ENCODE results near the gene IAH1. TPM values are rescaled to one million over a fixed set of nuclear protein-coding genes. Genes with fewer than 3 reads are reported as not detected.
A peak's percentile ranks its signal among the peaks of the same experiment; 100 is the strongest.

The IAH1 gene
- 28.2 and 34.4 TPM in 2 replicates for total RNA-seq

DNA sequence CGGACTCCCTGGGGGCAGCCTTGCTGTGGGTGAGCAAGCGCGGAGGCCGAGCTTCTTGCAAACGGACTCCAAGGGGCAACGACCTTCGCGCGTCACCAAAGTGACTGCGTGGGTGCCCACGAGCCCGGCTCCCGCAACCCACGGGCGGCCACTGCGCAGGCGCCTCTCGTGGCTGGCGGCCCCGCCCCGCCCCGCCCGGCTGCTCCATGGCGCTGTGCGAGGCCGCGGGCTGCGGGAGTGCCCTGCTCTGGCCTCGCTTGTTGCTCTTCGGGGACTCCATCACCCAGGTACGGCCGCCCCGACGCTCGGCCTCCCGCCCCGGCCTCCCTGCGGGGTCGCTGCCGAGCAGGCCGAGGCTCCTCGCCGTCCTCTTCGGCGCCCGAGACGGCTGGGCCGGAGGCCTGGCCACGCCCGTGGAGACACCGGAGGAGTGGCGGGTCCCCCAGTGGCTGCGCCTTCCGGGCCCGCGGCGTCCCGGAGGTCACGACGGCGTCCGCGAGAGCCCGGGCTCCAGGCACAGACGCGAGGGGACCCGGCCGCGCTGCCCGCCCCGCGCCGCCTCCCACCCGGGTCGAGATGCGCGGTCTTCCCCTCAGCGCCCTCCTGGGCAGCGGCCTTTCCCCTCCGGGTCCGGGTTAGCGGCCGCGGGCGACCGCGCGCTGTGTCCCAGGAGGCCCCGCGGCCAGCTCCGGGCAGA is at the start of gene IAH1:
TSS of gene IAH1 (plus strand) at position 191 of the 697 bp plus-strand sequence. CDS start at position 207, 16 bp downstream.
- DNase-seq (ENCODE audit: low read depth in 2 of 2): peak; percentile 49 to 57

GRCh38 chr2:9428965-9429577 is 45.3 kb upstream of the IAH1 start:
- no peak for DNase-seq (ENCODE audit: low read depth in 2 of 2)

DNA sequence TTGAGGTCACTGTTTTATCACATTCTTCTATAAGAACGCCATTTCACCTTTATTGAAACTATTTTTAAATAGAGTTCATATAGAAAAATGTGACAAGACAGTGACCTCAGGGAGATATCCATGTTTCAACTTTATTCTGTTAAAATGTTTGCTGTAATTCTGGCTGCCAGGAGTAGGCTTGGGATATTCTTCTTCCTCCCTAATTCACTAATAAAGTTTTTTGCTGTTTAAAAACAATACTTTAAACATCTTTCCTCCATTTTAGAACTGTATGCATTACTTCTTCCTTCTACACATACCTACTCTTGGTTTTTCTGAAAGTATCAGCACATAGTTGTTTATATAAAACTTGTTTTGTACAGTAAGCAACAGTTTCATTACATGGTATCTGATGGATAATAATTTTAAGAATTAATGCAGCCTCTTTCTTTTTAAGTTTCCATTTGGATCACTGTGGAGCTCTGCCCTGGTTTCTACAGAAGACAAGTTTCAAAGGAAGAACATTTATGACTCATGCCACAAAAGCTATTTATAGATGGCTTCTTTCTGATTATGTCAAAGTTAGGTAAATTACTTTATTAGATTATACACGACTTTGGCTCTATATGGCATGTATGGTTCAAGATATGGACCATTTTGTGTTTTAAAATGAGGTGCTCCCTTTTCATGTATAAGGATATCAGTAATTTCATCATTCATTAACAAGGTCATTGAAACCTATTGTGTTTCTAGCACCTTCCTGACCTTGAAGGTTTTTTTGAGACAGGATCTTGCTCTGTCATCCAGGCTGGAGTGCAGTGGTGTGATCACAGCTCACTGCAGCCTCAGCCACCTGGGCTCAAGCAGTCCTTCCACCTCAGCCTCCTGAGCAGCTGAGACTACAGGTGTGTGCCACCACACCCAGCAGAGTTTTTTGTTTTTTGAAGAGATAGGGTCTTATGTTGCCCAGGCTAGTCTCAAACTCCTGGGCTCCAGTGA is 43.7 kb upstream of the IAH1 start:
- peak in 1 of 2 donors; percentile 53 for DNase-seq (ENCODE audit: low read depth in 2 of 2)

DNA sequence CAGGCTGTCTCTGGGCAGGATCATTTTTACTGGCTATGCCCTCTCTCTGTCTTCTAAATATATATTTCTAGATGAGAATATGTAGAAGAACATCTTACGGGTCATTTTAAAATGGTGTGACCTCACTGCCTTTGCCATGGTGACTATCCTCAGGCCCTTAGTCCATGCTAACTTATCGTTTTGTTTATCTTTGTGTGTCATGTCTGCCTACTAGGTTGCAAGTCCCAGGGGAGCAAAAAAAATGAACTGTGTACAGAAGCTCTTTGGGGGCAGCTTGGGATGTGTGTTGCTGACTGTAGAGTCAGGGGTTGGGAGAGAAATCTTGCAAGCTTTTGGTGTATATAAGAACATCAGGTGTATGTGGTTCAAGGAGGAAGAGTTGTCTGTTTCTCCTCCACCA is 39.9 kb upstream of the IAH1 start:
- no peak for DNase-seq (ENCODE audit: low read depth in 2 of 2)

- no peak for DNase-seq (ENCODE audit: low read depth in 2 of 2)
Observed at GRCh38 chr2:9439536-9439935, 34.8 kb upstream of the IAH1 start.

DNA sequence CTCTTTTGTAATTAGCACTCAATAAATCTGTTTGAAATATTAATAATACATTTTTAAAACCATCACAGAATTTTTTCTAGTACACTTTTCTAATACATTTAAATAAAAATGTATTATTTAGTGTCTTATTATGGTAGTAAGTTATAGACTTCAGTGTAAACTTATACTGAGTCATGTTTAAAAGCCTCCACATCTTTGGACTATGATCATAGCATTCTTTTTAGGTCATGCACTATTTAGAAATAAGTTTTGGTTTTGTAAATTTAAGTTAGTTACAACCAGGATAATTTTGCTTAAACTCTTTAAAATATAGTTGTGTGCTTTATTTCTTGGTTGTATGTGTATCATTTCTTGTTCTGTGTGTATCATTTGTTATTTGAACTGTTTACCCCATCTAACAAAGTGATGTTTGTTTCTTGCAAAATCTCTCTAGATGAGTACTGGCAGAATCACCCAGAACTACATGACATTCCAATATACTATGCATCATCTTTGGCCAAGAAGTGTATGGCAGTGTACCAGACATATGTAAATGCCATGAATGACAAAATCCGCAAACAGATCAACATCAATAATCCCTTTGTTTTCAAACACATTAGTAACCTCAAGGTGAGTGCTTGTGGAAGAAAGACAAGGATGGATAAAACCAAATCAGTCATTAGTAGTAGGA is 34.2 kb upstream of the IAH1 start:
- DNase-seq (ENCODE audit: low read depth in 2 of 2): no peak

DNA sequence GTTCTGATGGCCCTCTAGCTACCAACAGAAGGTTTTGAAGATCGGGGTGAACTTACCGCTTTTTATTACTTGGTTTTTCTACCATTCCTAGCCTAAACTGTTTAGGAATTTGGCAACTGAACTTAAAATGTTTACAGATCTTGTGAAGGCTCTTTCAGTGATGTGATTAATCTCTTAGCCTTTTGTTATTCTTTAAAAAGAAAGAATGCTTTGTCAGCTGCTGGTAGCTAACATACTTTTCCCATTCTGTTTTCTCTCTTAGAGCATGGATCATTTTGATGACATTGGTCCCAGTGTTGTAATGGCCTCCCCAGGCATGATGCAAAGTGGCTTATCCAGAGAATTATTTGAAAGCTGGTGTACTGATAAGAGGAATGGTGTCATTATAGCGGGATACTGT is 32.8 kb upstream of the IAH1 start:
- no peak for DNase-seq (ENCODE audit: low read depth in 2 of 2)

GRCh38 chr2:9443526-9443925 is 30.8 kb upstream of the IAH1 start:
- DNase-seq (ENCODE audit: low read depth in 2 of 2): no peak

DNA sequence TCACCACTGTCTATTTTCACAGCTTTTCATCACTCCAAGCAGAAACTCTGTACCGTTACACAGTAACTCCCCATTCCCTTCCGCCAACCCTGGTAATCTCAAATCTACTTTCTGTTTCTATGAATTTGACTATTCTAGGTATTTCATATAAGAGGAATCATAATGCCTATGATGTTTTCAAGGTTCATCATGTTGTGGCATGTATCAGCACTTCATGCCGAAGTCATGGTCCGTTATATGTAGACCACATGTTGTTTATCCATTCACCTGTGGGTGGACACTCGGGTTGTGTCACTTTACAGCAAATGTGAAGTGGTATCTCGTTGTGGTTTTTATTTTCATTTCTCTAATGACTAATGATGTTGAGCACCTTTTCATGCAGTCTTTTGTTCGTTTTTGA is 29.3 kb upstream of the IAH1 start:
- no peak for DNase-seq (ENCODE audit: low read depth in 2 of 2)

DNA sequence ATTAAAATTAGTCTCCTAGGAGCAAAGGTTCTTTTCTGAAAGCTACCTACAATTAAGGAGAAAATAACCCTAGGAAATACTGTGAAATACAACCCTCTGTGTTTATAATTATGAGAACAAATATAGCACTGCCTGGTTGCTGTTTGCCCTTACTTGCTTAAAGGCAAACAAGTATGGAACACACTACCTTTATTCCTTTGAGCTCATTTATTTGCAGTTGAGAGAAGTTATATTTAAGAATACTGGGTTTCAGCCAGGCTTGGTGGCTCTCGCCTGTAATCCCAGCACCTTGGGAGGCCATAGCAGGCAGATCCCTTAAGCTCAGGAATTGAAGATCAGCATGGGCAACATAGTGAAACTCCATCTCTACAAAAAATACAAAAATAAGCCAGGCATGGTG is 23.1 kb upstream of the IAH1 start:
- no peak for DNase-seq (ENCODE audit: low read depth in 2 of 2)

- DNase-seq (ENCODE audit: low read depth in 2 of 2): no peak
Observed at GRCh38 chr2:9460441-9461017, 13.8 kb upstream of the IAH1 start.

GRCh38 chr2:9461079-9461478 is 13.3 kb upstream of the IAH1 start:
- DNase-seq (ENCODE audit: low read depth in 2 of 2): no peak

GRCh38 chr2:9462313-9462712 is 12.0 kb upstream of the IAH1 start:
- no peak for DNase-seq (ENCODE audit: low read depth in 2 of 2)

DNA sequence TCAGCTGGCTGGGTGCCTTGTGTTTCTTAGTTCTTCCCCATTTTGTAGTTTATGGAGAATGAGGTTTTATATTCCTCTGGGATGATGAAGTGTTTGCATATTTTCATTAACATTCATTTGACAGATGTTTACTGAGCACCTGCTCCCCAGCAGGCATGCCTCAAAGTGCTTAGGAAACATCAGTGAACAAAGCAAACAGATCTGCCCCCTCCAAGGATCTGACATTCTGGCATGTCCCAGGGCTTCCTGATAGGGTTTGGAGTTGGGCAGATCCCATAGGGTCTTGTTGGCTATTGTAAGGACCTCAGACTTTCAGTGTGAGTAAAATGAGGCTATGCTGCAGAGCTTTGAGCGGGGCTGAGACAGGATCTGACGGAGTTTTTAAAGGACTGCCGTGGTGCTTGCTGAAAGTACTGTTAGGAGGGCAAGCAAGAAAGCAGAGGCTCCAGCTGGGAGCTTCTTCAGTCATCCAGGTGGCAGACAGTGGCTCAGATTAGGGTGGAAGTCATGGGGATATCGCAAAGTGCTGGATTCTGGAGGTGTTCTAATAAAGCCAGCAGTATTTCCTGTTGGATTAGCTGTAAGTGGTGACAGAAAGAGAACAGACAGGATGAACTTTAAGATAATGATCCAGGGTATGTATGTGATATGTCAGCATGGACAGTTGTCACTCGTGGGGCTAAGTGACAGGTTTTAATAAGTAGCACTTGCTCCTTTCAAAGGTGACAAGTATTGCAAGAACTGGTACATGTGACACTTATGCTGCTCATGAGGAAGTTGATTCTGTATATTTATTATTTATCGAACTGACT is 11.3 kb upstream of the IAH1 start:
- no peak for DNase-seq (ENCODE audit: low read depth in 2 of 2)

DNA sequence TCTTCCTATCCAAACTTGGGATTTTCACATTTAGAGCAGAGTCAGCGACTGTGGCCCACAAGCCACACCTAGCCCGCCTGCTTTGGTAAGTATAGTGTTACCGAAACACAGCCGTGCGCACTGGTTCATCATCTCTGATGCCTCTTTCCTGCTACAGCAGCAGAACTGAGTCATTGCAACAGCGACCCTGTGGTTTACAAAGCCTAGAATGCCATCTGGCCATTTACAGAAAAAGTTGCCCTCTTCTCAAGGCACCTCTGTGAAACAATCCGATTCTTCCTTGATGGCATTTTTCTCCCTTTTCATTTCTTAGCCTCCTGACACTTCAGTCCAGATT is 10.7 kb upstream of the IAH1 start:
- DNase-seq (ENCODE audit: low read depth in 2 of 2): peak in 1 of 2 donors; percentile 15

DNA sequence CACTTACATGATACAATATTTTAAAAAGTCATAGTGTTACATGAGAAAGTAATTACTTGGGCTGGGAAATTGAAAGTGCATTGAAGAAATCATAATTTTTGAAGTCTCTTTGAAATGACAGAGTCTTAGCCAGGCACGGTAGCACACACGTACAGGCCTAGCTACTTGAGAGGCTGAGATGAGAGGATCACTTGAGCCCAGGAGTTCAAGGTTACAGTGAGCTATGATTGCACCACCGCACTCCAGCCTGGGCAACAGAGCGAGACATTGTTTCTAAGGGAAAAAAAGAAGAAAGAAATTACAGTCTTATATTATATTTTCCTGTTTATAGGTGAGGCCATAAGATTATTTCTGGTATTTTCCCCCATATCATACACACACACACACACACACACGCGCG is 9.2 kb upstream of the IAH1 start:
- DNase-seq (ENCODE audit: low read depth in 2 of 2): no peak

DNA sequence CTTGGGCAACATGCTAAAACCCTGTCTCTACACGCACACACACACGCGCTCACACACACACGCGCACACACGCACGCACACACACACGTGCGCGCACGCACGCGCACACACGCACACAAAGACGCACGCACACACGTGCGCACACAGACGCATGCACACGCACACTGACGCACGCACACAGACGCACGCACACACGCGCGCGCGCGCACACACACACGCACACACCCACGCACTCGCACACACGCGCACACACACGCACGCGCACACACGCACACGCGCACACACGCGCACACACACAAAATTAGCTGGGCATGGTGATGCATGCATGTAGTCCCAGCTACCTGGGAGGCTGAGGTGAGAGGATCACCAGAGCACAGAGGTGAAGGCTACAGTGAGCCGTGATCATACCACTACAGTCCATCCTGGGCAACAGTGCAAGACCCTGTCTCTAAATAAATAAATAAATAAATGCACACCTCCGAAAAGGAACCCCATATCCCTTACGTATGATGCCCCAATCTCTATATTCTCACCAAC is 8.1 kb upstream of the IAH1 start:
- no peak for DNase-seq (ENCODE audit: low read depth in 2 of 2)

DNA sequence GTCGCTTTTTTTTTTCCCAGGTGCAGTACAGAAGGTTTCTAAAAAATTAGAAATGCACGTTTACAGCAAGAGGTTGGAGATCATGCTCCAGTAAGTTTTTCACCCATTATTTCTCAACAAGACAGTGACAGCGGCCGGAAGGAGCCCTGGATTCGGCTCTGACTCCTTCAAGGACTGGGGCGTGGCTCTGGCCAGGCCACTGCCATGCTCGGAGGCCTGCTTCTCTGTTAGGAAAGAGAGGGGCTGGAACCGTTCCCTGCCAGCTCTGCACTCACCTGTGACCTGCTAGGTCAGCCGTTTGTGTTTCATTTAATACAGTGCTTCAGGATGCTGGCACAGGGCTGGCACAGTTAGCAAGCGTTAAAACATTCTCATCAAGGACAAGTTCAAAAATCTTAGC is 6.7 kb upstream of the IAH1 start:
- no peak for DNase-seq (ENCODE audit: low read depth in 2 of 2)

GRCh38 chr2:9471206-9471605 is 3.1 kb upstream of the IAH1 start:
- no peak for DNase-seq (ENCODE audit: low read depth in 2 of 2)

DNA sequence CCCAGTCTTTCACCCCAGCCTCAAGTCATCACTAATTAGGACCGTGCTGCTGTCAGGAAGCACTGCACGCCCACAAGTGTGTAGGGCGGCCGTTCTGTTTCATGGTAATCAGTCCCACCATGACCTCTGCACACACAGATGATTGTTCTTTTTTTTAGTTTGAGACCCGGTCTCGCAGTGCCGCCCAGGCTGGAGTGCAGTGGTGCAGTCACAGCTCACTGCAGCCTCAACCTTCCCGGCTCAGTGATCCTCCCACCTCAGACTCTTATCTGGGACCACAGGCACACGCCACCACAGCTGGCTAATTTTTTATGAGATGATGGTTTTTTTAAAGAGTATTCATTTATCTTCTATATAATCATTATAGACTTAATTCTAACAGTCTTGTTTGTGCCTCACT is 1.8 kb upstream of the IAH1 start:
- no peak for DNase-seq (ENCODE audit: low read depth in 2 of 2)

Measured in lung microvascular endothelial cell (primary cell).